PC-3 (cell line): ENCODE results near the gene ENOX2.

Source experiments
- CTCF ChIP-seq: fragments of 300-600 bp; sonication (generic); conservative IDR thresholded peaks from 2 replicates; pipeline ENCODE4 v1.5.1; 2017; ENCODE audit warnings: antibody characterized with exemption, low read depth, mild to moderate bottlenecking, low read length
- EZH2 ChIP-seq: fragments of 300-600 bp; sonication (generic); IDR thresholded peaks from one replicate; pipeline ENCODE4 v1.6.1; 2017; ENCODE audit warnings: antibody characterized with exemption, mild to moderate bottlenecking, low read length; ENCODE audit not compliant: unreplicated experiment
- EZH2phosphoT487 ChIP-seq: fragments of 300-600 bp; sonication (generic); IDR thresholded peaks from 2 replicates; pipeline ENCODE4 v1.6.1; 2018; ENCODE audit warnings: mild to moderate bottlenecking, antibody characterized with exemption, low read length, borderline replicate concordance

GRCh38 chrX:130857207-130857606 lies 45.8 kb downstream of the ENOX2 start:
- no peak for TF ChIP-seq CTCF
- no peak for TF ChIP-seq EZH2
- no peak for TF ChIP-seq EZH2phosphoT487
